Neutrophil (primary cell): Measurements from ENCODE around the gene GON7.
"Not testable (repeated sequence)": the region's sequence is repeated elsewhere in the genome, so short reads cannot be mapped to it uniquely, and the experiment has no call there.

Source experiments
- H3K27ac ChIP-seq: fragments of 200-600 bp; sonication (generic); 2 replicates; pipeline ENCODE4 v1.5.1; 2016; ENCODE audit warnings: mild to moderate bottlenecking, moderate library complexity
- H3K27me3 ChIP-seq: fragments of 200-600 bp; sonication (generic); 2 replicates; pipeline ENCODE4 v1.6.0; 2016; ENCODE audit warnings: mild to moderate bottlenecking
- H3K36me3 ChIP-seq: fragments of 200-600 bp; sonication (generic); 2 replicates; pipeline ENCODE4 v1.5.1; 2017
- H3K4me1 ChIP-seq, 2 experiments: fragments of 200-600 bp in 1 of 2; sonication (generic) in 1 of 2; 1 replicate in 1 of 2; 2 replicates in 1 of 2; pipeline versions ENCODE4 v1.5.1 to v1.6.1; 2013 to 2016; ENCODE audit warnings: low read depth in 1 of 2, low read length in 1 of 2, mild to moderate bottlenecking in 1 of 2, moderate library complexity in 1 of 2; ENCODE audit not compliant: control insufficient read depth in 1 of 2, insufficient read depth in 1 of 2
- H3K4me3 ChIP-seq, 2 experiments: fragments of 200-600 bp in 1 of 2; sonication (generic) in 1 of 2; 1 replicate in 1 of 2; 2 replicates in 1 of 2; pipeline ENCODE4 v1.5.1; 2013 to 2016; ENCODE audit warnings: low read depth in 1 of 2, low read length in 1 of 2, mild to moderate bottlenecking in 1 of 2, moderate library complexity in 1 of 2
- H3K9me3 ChIP-seq: fragments of 200-600 bp; sonication (generic); 2 replicates; pipeline ENCODE4 v1.5.1; 2016
- CTCF ChIP-seq: fragments of 200-600 bp; sonication (generic); IDR thresholded peaks from 2 replicates; pipeline ENCODE4 v1.5.1; 2016; ENCODE audit warnings: antibody characterized with exemption

GON7 gene

GRCh38 chr14:93183596-93184317 lies 23.1 kb downstream of the GON7 start:
- Histone ChIP-seq H3K27ac (peak overlapping the region; percentile 91), H3K36me3 (peaks cover 27% of the 10 kb centered on the region), H3K9me3 (no peaks in the 10 kb centered on the region), H3K4me1 (peaks cover 23 to 26% of the 10 kb centered on the region in 2 experiments), H3K27me3 (no peaks in the 10 kb centered on the region), H3K4me3 (peak overlapping the region; percentile 93 to 98)
- TF ChIP-seq CTCF = no peak

- TF ChIP-seq CTCF = no peak
- Histone ChIP-seq H3K4me1 (no peaks in the 10 kb centered on the region), H3K27me3 (no peaks in the 10 kb centered on the region)
Observed at GRCh38 chr14:93175492-93175891, 31.4 kb downstream of the GON7 start.

GRCh38 chr14:93174731-93175130 lies 32.1 kb downstream of the GON7 start:
- H3K4me1 ChIP-seq, H3K36me3 ChIP-seq, H3K27me3 ChIP-seq, H3K4me3 ChIP-seq, H3K27ac ChIP-seq, H3K9me3 ChIP-seq: not testable (repeated sequence)

More at GRCh38 chr14:93175492-93175891, 31.4 kb downstream of the GON7 start:
- H3K36me3 ChIP-seq = no peaks in the 10 kb centered on the region
- no peaks in the 10 kb centered on the region for H3K9me3 ChIP-seq
- no peak overlapping the region for H3K4me3 ChIP-seq
- no peak overlapping the region for H3K27ac ChIP-seq

GRCh38 chr14:93173943-93174395 lies 32.9 kb downstream of the GON7 start:
- no peak overlapping the region for H3K4me3 ChIP-seq

GRCh38 chr14:93171376-93171775 lies 35.5 kb downstream of the GON7 start:
- Histone ChIP-seq H3K27me3 (no peaks in the 10 kb centered on the region), H3K27ac (no peak overlapping the region), H3K4me1 (no peaks in the 10 kb centered on the region), H3K4me3 (no peak overlapping the region), H3K9me3 (no peaks in the 10 kb centered on the region), H3K36me3 (no peaks in the 10 kb centered on the region)
- no peak for TF ChIP-seq CTCF

More at GRCh38 chr14:93173943-93174395, 32.9 kb downstream of the GON7 start:
- Histone ChIP-seq H3K27me3 (no peaks in the 10 kb centered on the region), H3K36me3 (no peaks in the 10 kb centered on the region), H3K9me3 (no peaks in the 10 kb centered on the region), H3K27ac (no peak overlapping the region), H3K4me1 (no peaks in the 10 kb centered on the region)
- TF ChIP-seq CTCF = no peak

- H3K27ac ChIP-seq, H3K36me3 ChIP-seq, H3K4me1 ChIP-seq, H3K9me3 ChIP-seq, H3K27me3 ChIP-seq, H3K4me3 ChIP-seq: not testable (repeated sequence)
Observed at GRCh38 chr14:93170141-93170540, 36.7 kb downstream of the GON7 start.

GRCh38 chr14:93169619-93170018 lies 37.2 kb downstream of the GON7 start:
- not testable (repeated sequence) for H3K4me3 ChIP-seq, H3K4me1 ChIP-seq, H3K27ac ChIP-seq, H3K9me3 ChIP-seq, H3K36me3 ChIP-seq, H3K27me3 ChIP-seq

GRCh38 chr14:93168610-93169009 lies 38.3 kb downstream of the GON7 start:
- H3K36me3 ChIP-seq, H3K27ac ChIP-seq, H3K4me1 ChIP-seq, H3K9me3 ChIP-seq, H3K4me3 ChIP-seq, H3K27me3 ChIP-seq: not testable (repeated sequence)

GRCh38 chr14:93165271-93166265 lies 41.3 kb downstream of the GON7 start:
- H3K27ac ChIP-seq, H3K36me3 ChIP-seq, H3K4me3 ChIP-seq, H3K4me1 ChIP-seq, H3K27me3 ChIP-seq, H3K9me3 ChIP-seq: not testable (repeated sequence)
